KMS-11 (cell line): ENCODE data around the gene MARK4.
"Not testable (repeated sequence)": the region's sequence is repeated elsewhere in the genome, so short reads cannot be mapped to it uniquely, and the experiment has no call there.

Source experiments
- H2AFZ ChIP-seq: fragments of 200-600 bp; sonication (generic); 2 replicates; pipeline ENCODE4 v1.6.1; 2016; ENCODE audit warnings: antibody characterized with exemption, mixed run types, low read depth
- H3K27ac ChIP-seq: fragments of 200-600 bp; sonication (generic); 2 replicates; pipeline ENCODE4 v1.6.1; 2016; ENCODE audit warnings: mild to moderate bottlenecking, mixed run types
- H3K27me3 ChIP-seq: fragments of 200-600 bp; sonication (generic); 2 replicates; pipeline ENCODE4 v1.6.1; 2017; ENCODE audit warnings: mild to moderate bottlenecking, low read depth, mixed run types, moderate library complexity; ENCODE audit not compliant: insufficient read depth
- H3K36me3 ChIP-seq: fragments of 200-600 bp; sonication (generic); 2 replicates; pipeline ENCODE4 v1.6.1; 2017; ENCODE audit warnings: mild to moderate bottlenecking, mixed run types; ENCODE audit not compliant: insufficient read depth
- H3K4me1 ChIP-seq: fragments of 200-600 bp; sonication (generic); 2 replicates; pipeline ENCODE4 v1.6.1; 2016; ENCODE audit warnings: mild to moderate bottlenecking, low read depth, mixed run types; ENCODE audit not compliant: poor library complexity, severe bottlenecking
- H3K4me2 ChIP-seq: fragments of 200-600 bp; sonication (generic); 2 replicates; pipeline ENCODE4 v1.7.0; 2016; ENCODE audit warnings: mild to moderate bottlenecking, mixed run types
- H3K4me3 ChIP-seq: fragments of 200-600 bp; sonication (generic); IDR thresholded peaks from 2 replicates; pipeline ENCODE4 v1.6.1; 2017; ENCODE audit warnings: low read depth, low read length, mixed read lengths; ENCODE audit not compliant: insufficient read depth
- H3K79me2 ChIP-seq: fragments of 200-600 bp; sonication (generic); 2 replicates; pipeline ENCODE4 v1.6.1; 2016; ENCODE audit warnings: low read depth, mixed run types; ENCODE audit not compliant: insufficient read depth
- H3K9ac ChIP-seq: fragments of 200-600 bp; sonication (generic); 2 replicates; pipeline ENCODE4 v1.6.1; 2016; ENCODE audit warnings: mild to moderate bottlenecking, mixed run types
- H4K20me1 ChIP-seq: fragments of 200-600 bp; sonication (generic); 2 replicates; pipeline ENCODE4 v1.6.1; 2016; ENCODE audit warnings: mild to moderate bottlenecking, mixed run types; ENCODE audit not compliant: insufficient read depth
- CTCF ChIP-seq: fragments of 200-600 bp; sonication (generic); conservative IDR thresholded peaks from 2 replicates; pipeline ENCODE4 v1.6.1; 2017; ENCODE audit warnings: low read depth, mild to moderate bottlenecking, antibody characterized with exemption, low read length, moderate library complexity, mixed read lengths

Gene MARK4

GRCh38 chr19:45306518-45307027, 55.5 kb downstream of the MARK4 start:
- H3K36me3 ChIP-seq, result no peaks in the 10 kb centered on the region
- no peak overlapping the region for H3K27ac ChIP-seq
- H4K20me1 ChIP-seq, result no peaks in the 10 kb centered on the region
- no peak overlapping the region for H3K4me2 ChIP-seq
- no peak for TF ChIP-seq CTCF
- H3K27me3 ChIP-seq, result peaks cover 2% of the 10 kb centered on the region; the same call in 1 of the 2 replicates
- H3K9ac ChIP-seq, result no peak overlapping the region
- no peak overlapping the region for H3K4me3 ChIP-seq
- H3K79me2 ChIP-seq, result no peaks in the 10 kb centered on the region
- H3K4me1 ChIP-seq, result no peaks in the 10 kb centered on the region
- H2AFZ ChIP-seq, result no peak overlapping the region

GRCh38 chr19:45307361-45307760, 56.3 kb downstream of the MARK4 start:
- Histone ChIP-seq H4K20me1 (no peaks in the 10 kb centered on the region), H3K4me1 (no peaks in the 10 kb centered on the region), H3K4me2 (no peak overlapping the region), H2AFZ (no peak overlapping the region), H3K36me3 (no peaks in the 10 kb centered on the region), H3K27ac (no peak overlapping the region), H3K9ac (no peak overlapping the region), H3K4me3 (no peak overlapping the region), H3K27me3 (peaks cover 2% of the 10 kb centered on the region; the same call in 1 of the 2 replicates), H3K79me2 (no peaks in the 10 kb centered on the region)
- no peak for TF ChIP-seq CTCF

GRCh38 chr19:45309322-45309721, 58.3 kb downstream of the MARK4 start:
- not testable (repeated sequence) for H3K4me1 ChIP-seq, H3K4me2 ChIP-seq, H3K27me3 ChIP-seq, H3K79me2 ChIP-seq, H3K27ac ChIP-seq, H2AFZ ChIP-seq, H3K4me3 ChIP-seq, H4K20me1 ChIP-seq, H3K36me3 ChIP-seq, H3K9ac ChIP-seq

- Histone ChIP-seq H3K27me3 (peaks cover 29% of the 10 kb centered on the region), H2AFZ (no peak overlapping the region), H3K4me1 (no peaks in the 10 kb centered on the region), H3K36me3 (no peaks in the 10 kb centered on the region), H4K20me1 (no peaks in the 10 kb centered on the region), H3K4me3 (no peak overlapping the region), H3K27ac (no peak overlapping the region), H3K4me2 (no peak overlapping the region), H3K9ac (no peak overlapping the region), H3K79me2 (no peaks in the 10 kb centered on the region)
- TF ChIP-seq CTCF, result no peak
Observed at GRCh38 chr19:45311621-45312020, 60.5 kb downstream of the MARK4 start.

GRCh38 chr19:45312285-45312684, 61.2 kb downstream of the MARK4 start:
- H3K27ac ChIP-seq, H3K4me2 ChIP-seq, H4K20me1 ChIP-seq, H3K79me2 ChIP-seq, H3K4me1 ChIP-seq, H2AFZ ChIP-seq, H3K36me3 ChIP-seq, H3K4me3 ChIP-seq, H3K9ac ChIP-seq: not testable (repeated sequence)
- peaks cover 36% of the 10 kb centered on the region for H3K27me3 ChIP-seq
